Dendritic cell treated with granulocyte-macrophage colony-stimulating factor and Interleukin-4, amounts not matched to agents 40 ng/mL and 50 ng/mL, for 4 days (primary cell): ENCODE results near the gene PLPP2.

ENCODE experiments used
- H3K27ac Mint-ChIP-seq: one replicate; pipeline ENCODE4 v1.8.0; 2022; ENCODE audit warnings: mild to moderate bottlenecking, mixed read lengths
- H3K27me3 Mint-ChIP-seq: one replicate; pipeline ENCODE4 v1.8.0; 2022; ENCODE audit warnings: mild to moderate bottlenecking, mixed read lengths
- H3K36me3 Mint-ChIP-seq: one replicate; pipeline ENCODE4 v1.8.0; 2022; ENCODE audit warnings: low read depth, mixed read lengths
- H3K4me1 Mint-ChIP-seq: one replicate; pipeline ENCODE4 v1.8.0; 2022; ENCODE audit warnings: low read depth, mixed read lengths
- H3K4me3 Mint-ChIP-seq: one replicate; pipeline ENCODE4 v1.8.0; 2022; ENCODE audit warnings: mild to moderate bottlenecking, moderate library complexity, mixed read lengths
- H3K9me3 Mint-ChIP-seq: one replicate; pipeline ENCODE4 v1.8.0; 2022; ENCODE audit warnings: mixed read lengths
- intact Hi-C: fragments of 100-400 bp; cut with micrococcal nuclease; formaldehyde crosslinking; loops from one replicate; pipeline ENCODE4 v1.15.0; 2022

PLPP2 gene

GRCh38 chr19:291006-291521 lies at the start of gene PLPP2:
Gene PLPP2, minus strand, starts transcription at chr19:291403. Its CDS starts 67 bp downstream, at chr19:291336.
- Mint-ChIP-seq H3K4me1 (peaks cover 19% of the 10 kb centered on the region), H3K36me3 (no peaks in the 10 kb centered on the region), H3K9me3 (no peaks in the 10 kb centered on the region), H3K27me3 (peaks cover 73% of the 10 kb centered on the region), H3K4me3 (no peak within 1 kb of the TSS), H3K27ac (no peak within 1 kb of the TSS)
- intact Hi-C loops, result no loop called here

GRCh38 chr19:340620-341385 lies 49.6 kb upstream of the PLPP2 start:
- no peak overlapping the region for H3K4me3 Mint-ChIP-seq
- intact Hi-C loops, result no loop called here
- peaks cover 73% of the 10 kb centered on the region for H3K4me1 Mint-ChIP-seq
- peaks cover 44% of the 10 kb centered on the region for H3K36me3 Mint-ChIP-seq
- H3K9me3 Mint-ChIP-seq, result no peaks in the 10 kb centered on the region
- peaks cover 10% of the 10 kb centered on the region for H3K27me3 Mint-ChIP-seq
- peak overlapping the region; percentile 27 for H3K27ac Mint-ChIP-seq

- Mint-ChIP-seq H3K4me1 (peaks cover 63% of the 10 kb centered on the region), H3K9me3 (no peaks in the 10 kb centered on the region), H3K27me3 (no peaks in the 10 kb centered on the region), H3K27ac (peak overlapping the region; percentile 25), H3K36me3 (peaks cover 58% of the 10 kb centered on the region), H3K4me3 (no peak overlapping the region)
- intact Hi-C loops, result no loop called here
Measured at GRCh38 chr19:339262-339887, 48.2 kb upstream of the PLPP2 start.

- no peaks in the 10 kb centered on the region for H3K27me3 Mint-ChIP-seq
- H3K9me3 Mint-ChIP-seq, result no peaks in the 10 kb centered on the region
- peaks cover 58% of the 10 kb centered on the region for H3K4me1 Mint-ChIP-seq
- H3K4me3 Mint-ChIP-seq, result no peak overlapping the region
- intact Hi-C loops, result no loop called here
- H3K27ac Mint-ChIP-seq, result no peak overlapping the region
- H3K36me3 Mint-ChIP-seq, result peaks cover 66% of the 10 kb centered on the region
Measured at GRCh38 chr19:338421-338820, 47.2 kb upstream of the PLPP2 start.

- no peak overlapping the region for H3K4me3 Mint-ChIP-seq
- no peaks in the 10 kb centered on the region for H3K27me3 Mint-ChIP-seq
- H3K9me3 Mint-ChIP-seq, result peaks cover under 1% of the 10 kb centered on the region
- intact Hi-C loops, result no loop called here
- no peak overlapping the region for H3K27ac Mint-ChIP-seq
- H3K36me3 Mint-ChIP-seq, result peaks cover 62% of the 10 kb centered on the region
- H3K4me1 Mint-ChIP-seq, result peaks cover 35% of the 10 kb centered on the region
Measured at GRCh38 chr19:336067-336614, 44.9 kb upstream of the PLPP2 start.

GRCh38 chr19:335486-336066 lies 44.4 kb upstream of the PLPP2 start:
- Mint-ChIP-seq H3K4me1 (peaks cover 29% of the 10 kb centered on the region), H3K27me3 (no peaks in the 10 kb centered on the region), H3K4me3 (no peak overlapping the region), H3K27ac (no peak overlapping the region), H3K36me3 (peaks cover 56% of the 10 kb centered on the region), H3K9me3 (peaks cover 6% of the 10 kb centered on the region)
- intact Hi-C loops, result no loop called here

- Mint-ChIP-seq H3K4me3 (no peak overlapping the region), H3K36me3 (peaks cover 52% of the 10 kb centered on the region), H3K27ac (no peak overlapping the region), H3K9me3 (peaks cover 8% of the 10 kb centered on the region), H3K4me1 (peaks cover 25% of the 10 kb centered on the region), H3K27me3 (no peaks in the 10 kb centered on the region)
- intact Hi-C loops, result no loop called here
Measured at GRCh38 chr19:335072-335471, 43.9 kb upstream of the PLPP2 start.

- H3K4me1 Mint-ChIP-seq, result peaks cover 20% of the 10 kb centered on the region
- H3K4me3 Mint-ChIP-seq, result no peak overlapping the region
- peaks cover 46% of the 10 kb centered on the region for H3K36me3 Mint-ChIP-seq
- H3K27me3 Mint-ChIP-seq, result no peaks in the 10 kb centered on the region
- H3K27ac Mint-ChIP-seq, result no peak overlapping the region
- H3K9me3 Mint-ChIP-seq, result peaks cover 11% of the 10 kb centered on the region
- intact Hi-C loops, result no loop called here
Measured at GRCh38 chr19:334296-335071, 43.3 kb upstream of the PLPP2 start.

- Mint-ChIP-seq H3K4me3 (no peak overlapping the region), H3K27me3 (no peaks in the 10 kb centered on the region), H3K36me3 (peaks cover 19% of the 10 kb centered on the region), H3K4me1 (no peaks in the 10 kb centered on the region), H3K9me3 (peaks cover 29% of the 10 kb centered on the region), H3K27ac (no peak overlapping the region)
- intact Hi-C loops, result no loop called here
Measured at GRCh38 chr19:330503-330902, 39.3 kb upstream of the PLPP2 start.

GRCh38 chr19:329876-330275 lies 38.7 kb upstream of the PLPP2 start:
- Mint-ChIP-seq H3K4me3 (no peak overlapping the region), H3K27ac (no peak overlapping the region), H3K27me3 (no peaks in the 10 kb centered on the region), H3K9me3 (peaks cover 29% of the 10 kb centered on the region), H3K36me3 (peaks cover 13% of the 10 kb centered on the region), H3K4me1 (no peaks in the 10 kb centered on the region)
- intact Hi-C loops, result no loop called here

- peaks cover 29% of the 10 kb centered on the region for H3K9me3 Mint-ChIP-seq
- H3K27ac Mint-ChIP-seq, result no peak overlapping the region
- intact Hi-C loops, result no loop called here
- no peaks in the 10 kb centered on the region for H3K4me1 Mint-ChIP-seq
- H3K4me3 Mint-ChIP-seq, result no peak overlapping the region
- no peaks in the 10 kb centered on the region for H3K36me3 Mint-ChIP-seq
- H3K27me3 Mint-ChIP-seq, result no peaks in the 10 kb centered on the region
Measured at GRCh38 chr19:328025-328505, 36.9 kb upstream of the PLPP2 start.

GRCh38 chr19:327291-328024 lies 36.3 kb upstream of the PLPP2 start:
- Mint-ChIP-seq H3K4me3 (no peak overlapping the region), H3K36me3 (no peaks in the 10 kb centered on the region), H3K27me3 (no peaks in the 10 kb centered on the region), H3K27ac (no peak overlapping the region), H3K4me1 (no peaks in the 10 kb centered on the region), H3K9me3 (peaks cover 29% of the 10 kb centered on the region)
- intact Hi-C loops, result no loop called here

GRCh38 chr19:326871-327270 lies 35.7 kb upstream of the PLPP2 start:
- intact Hi-C loops, result no loop called here
- H3K27me3 Mint-ChIP-seq, result no peaks in the 10 kb centered on the region
- no peak overlapping the region for H3K4me3 Mint-ChIP-seq
- no peak overlapping the region for H3K27ac Mint-ChIP-seq
- peaks cover 29% of the 10 kb centered on the region for H3K9me3 Mint-ChIP-seq
- no peaks in the 10 kb centered on the region for H3K4me1 Mint-ChIP-seq
- H3K36me3 Mint-ChIP-seq, result no peaks in the 10 kb centered on the region
